Measurements from ENCODE around the gene PPIF.

- TF ChIP-seq CTCF (IDR thresholded peaks at IDR 0.05) = no peak
- no peak for TF ChIP-seq POLR2A (IDR thresholded peaks at IDR 0.05)
Measured at GRCh38 chr10:79339266-79339665, 8.0 kb upstream of the PPIF start.
